Mucosa of descending colon (tissue), 3 donors: ENCODE measurements around the gene WDR93. TPM values are rescaled to one million over a fixed set of nuclear protein-coding genes. Genes with fewer than 3 reads are reported as not detected.
"Not testable (repeated sequence)": the region's sequence is repeated elsewhere in the genome, so short reads cannot be mapped to it uniquely, and the experiment has no call there.

Experiments used
- ATAC-seq: fragments of 200-7000 bp; cut with Tn5 transposase; one replicate; pipeline ENCODE4 v1.9.1; 2020; ENCODE audit warnings: mild to moderate bottlenecking, moderate library complexity
- DNase-seq, 3 donors: peaks; one replicate each; pipeline ENCODE4 v3.0.0-alpha.2; 2020
- H3K36me3 ChIP-seq: fragments of 200-600 bp; one replicate; pipeline ENCODE4 v1.8.0; 2021; ENCODE audit warnings: low read depth, mild to moderate bottlenecking
- H3K4me1 ChIP-seq: fragments of 200-600 bp; one replicate; pipeline ENCODE4 v1.8.0; 2021; ENCODE audit warnings: low read depth, mild to moderate bottlenecking
- H3K4me3 ChIP-seq: fragments of 200-600 bp; one replicate; pipeline ENCODE4 v1.8.0; 2021; ENCODE audit warnings: mild to moderate bottlenecking
- H3K9me3 ChIP-seq: fragments of 200-600 bp; one replicate; pipeline ENCODE4 v1.8.0; 2021; ENCODE audit warnings: mild to moderate bottlenecking
- CTCF ChIP-seq: fragments of 200-600 bp; IDR thresholded peaks from one replicate; pipeline ENCODE4 v1.8.0; 2022; ENCODE audit warnings: antibody characterized with exemption, mild to moderate bottlenecking
- intact Hi-C, 2 donors: fragments of 100-400 bp; cut with DNase I in 1 of 2; cut with micrococcal nuclease in 1 of 2; formaldehyde crosslinking; loops; one replicate each; pipeline versions ENCODE4 v1.11.0 to v1.11.1; 2022; cut with DNase I, micrococcal nuclease
- total RNA-seq, 3 donors: library from RNA; stranded (reverse); fragmentation: NEBNext Ultra II Directional in 2 of 3; extraction: Animal tissue kit (Norgen Biotek cat#: 25700) in 2 of 3; gene quantifications; one replicate each; pipeline versions ENCODE4 v1.2.1 to v1.2.4, GENCODE V29; 2021 to 2023
- donor health status: DM: no; HTN: no; CAD: no; lungs with moderate emphysema.
- donor health status: DM: no; HTN: no; CAD: no.
- donor health status: DM: no; HTN: yes; CAD: no.

Gene WDR93
- total RNA-seq, 3 donors from 2014 or later, result 0.14 TPM; not detected in 2

- ATAC-seq, result no peak
- Histone ChIP-seq H3K36me3 (no peaks in the 10 kb centered on the region), H3K4me3 (no peak overlapping the region), H3K9me3 (no peaks in the 10 kb centered on the region), H3K4me1 (peaks cover 32% of the 10 kb centered on the region)
- TF ChIP-seq CTCF, result no peak
- intact Hi-C loops, result no loop called here
- DNase-seq, result peak in 2 of 3 donors; percentile 33 to 51
Measured at GRCh38 chr15:89777782-89778380, 87.3 kb downstream of the WDR93 start.

- peak in 2 of 3 donors; percentile 33 to 35 for DNase-seq
- TF ChIP-seq CTCF, result no peak
Measured at GRCh38 chr15:89778861-89779260, 88.2 kb downstream of the WDR93 start.

GRCh38 chr15:89780601-89781000 lies 90.0 kb downstream of the WDR93 start:
- H3K4me1 ChIP-seq, result peaks cover 49% of the 10 kb centered on the region

More at GRCh38 chr15:89778861-89779260, 88.2 kb downstream of the WDR93 start:
- Histone ChIP-seq H3K36me3 (no peaks in the 10 kb centered on the region), H3K4me3 (no peak overlapping the region), H3K9me3 (no peaks in the 10 kb centered on the region), H3K4me1 (peaks cover 36% of the 10 kb centered on the region)
- no peak for ATAC-seq
- intact Hi-C loops, result no loop called here

GRCh38 chr15:89781055-89781454 lies 90.4 kb downstream of the WDR93 start:
- no peak overlapping the region for H3K4me3 ChIP-seq
- DNase-seq (peak; percentile 67 to 80 (median 77)), ATAC-seq (peak; percentile 52)
- no peaks in the 10 kb centered on the region for H3K36me3 ChIP-seq
- H3K9me3 ChIP-seq, result no peaks in the 10 kb centered on the region
- H3K4me1 ChIP-seq, result peaks cover 45% of the 10 kb centered on the region
- intact Hi-C loops, result loop anchor here in 1 of 2 donors (10.0 kb wide), 1 partner anchor 74 kb away; no protein-coding TSS in a partner anchor
- TF ChIP-seq CTCF, result no peak

More at GRCh38 chr15:89780601-89781000, 90.0 kb downstream of the WDR93 start:
- ATAC-seq (peak; percentile 9), DNase-seq (peak; percentile 25 to 45 (median 42))
- intact Hi-C loops, result loop anchor here in 1 of 2 donors (10.0 kb wide), 1 partner anchor 74 kb away; no protein-coding TSS in a partner anchor
- no peak overlapping the region for H3K4me3 ChIP-seq
- no peaks in the 10 kb centered on the region for H3K36me3 ChIP-seq
- no peaks in the 10 kb centered on the region for H3K9me3 ChIP-seq
- no peak for TF ChIP-seq CTCF

- Histone ChIP-seq H3K9me3 (no peaks in the 10 kb centered on the region), H3K4me1 (peaks cover 39% of the 10 kb centered on the region), H3K4me3 (no peak overlapping the region), H3K36me3 (no peaks in the 10 kb centered on the region)
- TF ChIP-seq CTCF, result no peak
- DNase-seq (peak in 2 of 3 donors; percentile 23 to 33), ATAC-seq (no peak)
- intact Hi-C loops, result loop anchor here in 1 of 2 donors (10.0 kb wide), 1 partner anchor 73 kb away; no protein-coding TSS in a partner anchor
Measured at GRCh38 chr15:89781891-89782618, 91.4 kb downstream of the WDR93 start.

- not testable (repeated sequence) for H3K36me3 ChIP-seq, H3K4me3 ChIP-seq, H3K9me3 ChIP-seq, ATAC-seq
- DNase-seq, result peak in 1 of 3 donors; percentile 24
- intact Hi-C loops, result loop anchor here in 1 of 2 donors (10.0 kb wide), 1 partner anchor 72 kb away; no protein-coding TSS in a partner anchor
- peaks cover 39% of the 10 kb centered on the region for H3K4me1 ChIP-seq
Measured at GRCh38 chr15:89782619-89782950, 92.0 kb downstream of the WDR93 start.
